Mesothelial cell of epicardium (in vitro differentiated cells): ENCODE data around the gene TANGO6. TPM values are rescaled to one million over a fixed set of nuclear protein-coding genes. Genes with fewer than 3 reads are reported as not detected.
"Not testable (repeated sequence)": the region's sequence is repeated elsewhere in the genome, so short reads cannot be mapped to it uniquely, and the experiment has no call there.

ENCODE experiments used
- DNase-seq, 2 experiments: peaks; one replicate each; pipeline ENCODE4 v3.0.0; 2021; ENCODE audit warnings: low spot score in 2 of 2; ENCODE audit not compliant: unreplicated experiment in 2 of 2
- H3K27ac Mint-ChIP-seq: 2 replicates; pipeline ENCODE4 v1.8.0; 2021; ENCODE audit warnings: mixed read lengths
- H3K27me3 Mint-ChIP-seq: 2 replicates; pipeline ENCODE4 v1.8.0; 2021; ENCODE audit warnings: low read depth, mixed read lengths
- H3K36me3 Mint-ChIP-seq: 2 replicates; pipeline ENCODE4 v1.8.0; 2021; ENCODE audit warnings: mixed read lengths
- H3K4me1 Mint-ChIP-seq: 2 replicates; pipeline ENCODE4 v1.8.0; 2021; ENCODE audit warnings: mixed read lengths
- H3K4me3 Mint-ChIP-seq: 2 replicates; pipeline ENCODE4 v1.8.0; 2021; ENCODE audit warnings: mild to moderate bottlenecking, moderate library complexity, mixed read lengths
- H3K9me3 Mint-ChIP-seq: 2 replicates; pipeline ENCODE4 v1.8.0; 2021; ENCODE audit warnings: mixed read lengths
- total RNA-seq: library from RNA; stranded (reverse); gene quantifications from 3 replicates; pipeline ENCODE4 v1.2.1, GENCODE V29; 2021
- TF ChIP-seq, protein P1 (sequence below): fragments of 200-600 bp; sonication (generic); IDR thresholded peaks from one replicate; pipeline ENCODE4 v1.5.0; 2021; ENCODE audit warnings: antibody characterized with exemption; ENCODE audit not compliant: unreplicated experiment

TANGO6 gene
- total RNA-seq, 1 donor from 2014 or later = 12.8 TPM

DNA sequence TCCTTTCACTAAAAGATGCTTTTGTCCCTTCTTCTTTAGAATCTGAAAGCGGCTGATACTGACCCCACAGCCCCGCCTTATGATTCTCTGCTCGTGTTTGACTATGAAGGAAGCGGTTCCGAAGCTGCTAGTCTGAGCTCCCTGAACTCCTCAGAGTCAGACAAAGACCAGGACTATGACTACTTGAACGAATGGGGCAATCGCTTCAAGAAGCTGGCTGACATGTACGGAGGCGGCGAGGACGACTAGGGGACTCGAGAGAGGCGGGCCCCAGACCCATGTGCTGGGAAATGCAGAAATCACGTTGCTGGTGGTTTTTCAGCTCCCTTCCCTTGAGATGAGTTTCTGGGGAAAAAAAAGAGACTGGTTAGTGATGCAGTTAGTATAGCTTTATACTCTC lies 10.1 kb upstream of the TANGO6 start:
- TF ChIP-seq, protein P1, sequence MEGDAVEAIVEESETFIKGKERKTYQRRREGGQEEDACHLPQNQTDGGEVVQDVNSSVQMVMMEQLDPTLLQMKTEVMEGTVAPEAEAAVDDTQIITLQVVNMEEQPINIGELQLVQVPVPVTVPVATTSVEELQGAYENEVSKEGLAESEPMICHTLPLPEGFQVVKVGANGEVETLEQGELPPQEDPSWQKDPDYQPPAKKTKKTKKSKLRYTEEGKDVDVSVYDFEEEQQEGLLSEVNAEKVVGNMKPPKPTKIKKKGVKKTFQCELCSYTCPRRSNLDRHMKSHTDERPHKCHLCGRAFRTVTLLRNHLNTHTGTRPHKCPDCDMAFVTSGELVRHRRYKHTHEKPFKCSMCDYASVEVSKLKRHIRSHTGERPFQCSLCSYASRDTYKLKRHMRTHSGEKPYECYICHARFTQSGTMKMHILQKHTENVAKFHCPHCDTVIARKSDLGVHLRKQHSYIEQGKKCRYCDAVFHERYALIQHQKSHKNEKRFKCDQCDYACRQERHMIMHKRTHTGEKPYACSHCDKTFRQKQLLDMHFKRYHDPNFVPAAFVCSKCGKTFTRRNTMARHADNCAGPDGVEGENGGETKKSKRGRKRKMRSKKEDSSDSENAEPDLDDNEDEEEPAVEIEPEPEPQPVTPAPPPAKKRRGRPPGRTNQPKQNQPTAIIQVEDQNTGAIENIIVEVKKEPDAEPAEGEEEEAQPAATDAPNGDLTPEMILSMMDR = no peak
- Mint-ChIP-seq H3K36me3 (peaks cover 45% of the 10 kb centered on the region), H3K4me3 (no peak overlapping the region), H3K4me1 (no peaks in the 10 kb centered on the region), H3K27me3 (no peaks in the 10 kb centered on the region), H3K27ac (no peak overlapping the region), H3K9me3 (peaks cover 4% of the 10 kb centered on the region)
- DNase-seq = no peak

GRCh38 chr16:68834550-68834949 lies 8.8 kb upstream of the TANGO6 start:
- TF ChIP-seq, protein P1 = no peak
- Mint-ChIP-seq H3K27me3 (no peaks in the 10 kb centered on the region), H3K4me3 (no peak overlapping the region), H3K9me3 (peaks cover 4% of the 10 kb centered on the region), H3K4me1 (no peaks in the 10 kb centered on the region), H3K27ac (no peak overlapping the region), H3K36me3 (peaks cover 37% of the 10 kb centered on the region)
- DNase-seq = no peak

GRCh38 chr16:68835970-68836369 lies 7.4 kb upstream of the TANGO6 start:
- Mint-ChIP-seq H3K27me3 (no peaks in the 10 kb centered on the region), H3K27ac (no peak overlapping the region), H3K9me3 (no peaks in the 10 kb centered on the region), H3K36me3 (peaks cover 26% of the 10 kb centered on the region), H3K4me3 (no peak overlapping the region), H3K4me1 (peaks cover 3% of the 10 kb centered on the region)
- TF ChIP-seq, protein P1 = no peak
- DNase-seq = no peak

DNA sequence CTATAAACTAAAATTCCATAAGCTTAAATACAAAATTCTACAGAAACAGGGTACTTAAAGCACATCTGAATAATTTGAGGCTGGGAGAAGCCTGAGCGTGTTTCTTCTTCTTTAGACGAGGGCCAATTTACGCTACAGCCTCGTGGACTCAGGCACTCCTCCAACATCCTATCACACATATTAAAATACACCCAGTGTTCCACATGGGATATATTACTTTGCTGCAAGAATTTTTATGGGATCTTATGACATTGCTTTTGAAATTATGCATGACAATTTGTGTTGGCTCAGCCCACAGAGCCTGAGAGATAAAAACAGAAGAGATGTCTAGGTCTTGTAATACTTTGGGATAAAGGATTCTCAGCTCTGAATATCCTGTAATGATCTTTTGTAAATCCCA lies 3.5 kb upstream of the TANGO6 start:
- TF ChIP-seq, protein P1 = no peak
- Mint-ChIP-seq H3K9me3 (no peaks in the 10 kb centered on the region), H3K27me3 (no peaks in the 10 kb centered on the region), H3K27ac (peak overlapping the region; percentile 53), H3K4me3 (no peak overlapping the region), H3K4me1 (peaks cover 11% of the 10 kb centered on the region), H3K36me3 (peaks cover 10% of the 10 kb centered on the region)
- no peak for DNase-seq

DNA sequence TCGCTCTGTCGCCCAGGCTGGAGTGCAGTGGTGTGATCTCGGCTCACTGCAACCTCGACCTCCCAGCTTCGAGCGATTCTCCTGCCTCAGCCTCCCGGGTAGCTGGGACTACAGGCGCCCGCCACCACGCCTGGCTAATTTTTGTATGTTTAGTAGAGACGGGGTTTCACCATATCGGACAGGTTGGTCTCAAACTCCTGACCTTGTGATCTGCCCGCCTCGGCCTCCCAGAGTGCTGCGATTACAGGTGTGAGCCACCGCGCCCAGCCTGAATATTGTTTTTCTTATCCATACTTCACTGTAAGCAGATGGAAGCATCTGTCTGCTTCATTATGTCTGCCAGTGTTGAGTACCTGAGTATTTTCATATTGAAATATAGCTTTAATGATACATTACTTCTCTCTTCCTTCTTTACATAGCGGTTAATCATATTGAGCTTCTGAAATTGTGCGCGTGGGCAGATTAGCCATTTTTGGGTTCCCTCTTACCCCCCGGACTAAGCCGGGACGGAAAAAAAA lies 308 bp upstream of the TANGO6 start:
- not testable (repeated sequence) for H3K27me3 Mint-ChIP-seq, H3K36me3 Mint-ChIP-seq, H3K9me3 Mint-ChIP-seq, DNase-seq
- peak overlapping the region; percentile 95 for H3K27ac Mint-ChIP-seq
- peaks cover 13% of the 10 kb centered on the region for H3K4me1 Mint-ChIP-seq
- peak overlapping the region; percentile 92 for H3K4me3 Mint-ChIP-seq

DNA sequence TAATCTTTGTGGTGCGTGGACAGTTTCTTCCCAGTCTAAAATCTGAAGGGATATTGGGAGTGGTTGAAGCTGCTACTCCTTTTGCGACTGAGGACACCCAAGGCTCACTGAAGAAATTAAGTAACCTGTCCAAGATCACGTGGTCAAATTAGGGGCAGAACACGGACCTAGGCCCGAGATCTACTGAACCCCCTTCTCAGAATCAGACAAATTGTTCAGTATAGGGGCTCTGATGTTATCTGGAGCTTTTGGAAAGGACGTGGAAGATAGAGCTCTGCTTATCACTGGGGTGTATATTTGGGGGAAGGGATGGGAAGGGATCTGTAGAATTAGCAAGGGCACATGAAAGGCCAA lies 857 bp downstream of the TANGO6 start:
- DNase-seq = no peak
- H3K4me1 Mint-ChIP-seq = peaks cover 13% of the 10 kb centered on the region
- H3K36me3 Mint-ChIP-seq = no peaks in the 10 kb centered on the region
- no peaks in the 10 kb centered on the region for H3K9me3 Mint-ChIP-seq
- no peaks in the 10 kb centered on the region for H3K27me3 Mint-ChIP-seq
- H3K27ac Mint-ChIP-seq = peak overlapping the region; percentile 92
- TF ChIP-seq, protein P1 = no peak
- H3K4me3 Mint-ChIP-seq = peak overlapping the region; percentile 92
